HG02884 (cell line): ENCODE measurements around the gene CDK18.

Source experiments
- ATAC-seq: cut with Tn5 transposase; IDR thresholded peaks from one replicate; pipeline ENCODE4 v1.9.1; 2021; ENCODE audit warnings: mild to moderate bottlenecking, moderate library complexity; ENCODE audit not compliant: unreplicated experiment

Gene CDK18

GRCh38 chr1:205502111-205502810 is 2.2 kb upstream of the CDK18 start:
- ATAC-seq: no peak

- ATAC-seq: no peak
Measured at GRCh38 chr1:205502992-205503391, 1.5 kb upstream of the CDK18 start.

- no peak for ATAC-seq
Measured at GRCh38 chr1:205505076-205505729, 734 bp downstream of the CDK18 start.

- no peak for ATAC-seq
Measured at GRCh38 chr1:205505791-205506190, 1.3 kb downstream of the CDK18 start.

- ATAC-seq: no peak
Measured at GRCh38 chr1:205506409-205507200, 2.1 kb downstream of the CDK18 start.

GRCh38 chr1:205508227-205508714 is 3.8 kb downstream of the CDK18 start:
- no peak for ATAC-seq

GRCh38 chr1:205510308-205510950 is 6.0 kb downstream of the CDK18 start:
- no peak for ATAC-seq

- ATAC-seq: no peak
Measured at GRCh38 chr1:205510951-205511330, 6.5 kb downstream of the CDK18 start.

- no peak for ATAC-seq
Measured at GRCh38 chr1:205512059-205513045, 7.9 kb downstream of the CDK18 start.

- ATAC-seq: no peak
Measured at GRCh38 chr1:205513774-205514173, 9.3 kb downstream of the CDK18 start.

GRCh38 chr1:205514211-205515142 is 10.0 kb downstream of the CDK18 start:
- no peak for ATAC-seq

GRCh38 chr1:205515781-205516253 is 11.3 kb downstream of the CDK18 start:
- ATAC-seq: no peak

GRCh38 chr1:205516362-205516761 is 11.9 kb downstream of the CDK18 start:
- no peak for ATAC-seq

GRCh38 chr1:205517288-205517687 is 12.8 kb downstream of the CDK18 start:
- ATAC-seq: no peak

- ATAC-seq: no peak
Measured at GRCh38 chr1:205517763-205518162, 13.3 kb downstream of the CDK18 start.

- no peak for ATAC-seq
Measured at GRCh38 chr1:205518661-205519540, 14.4 kb downstream of the CDK18 start.

- no peak for ATAC-seq
Measured at GRCh38 chr1:205519541-205520131, 15.2 kb downstream of the CDK18 start.
